ENCODE data around the gene CACNA1B. TPM values are rescaled to one million over a fixed set of nuclear protein-coding genes. Genes with fewer than 3 reads are reported as not detected.
A peak's percentile ranks its signal among the peaks of the same experiment; 100 is the strongest.

The CACNA1B gene
- total RNA-seq, 6 donors from 2014 or later, result 0.03 to 0.15 (median 0.03) TPM; not detected in 3

DNA sequence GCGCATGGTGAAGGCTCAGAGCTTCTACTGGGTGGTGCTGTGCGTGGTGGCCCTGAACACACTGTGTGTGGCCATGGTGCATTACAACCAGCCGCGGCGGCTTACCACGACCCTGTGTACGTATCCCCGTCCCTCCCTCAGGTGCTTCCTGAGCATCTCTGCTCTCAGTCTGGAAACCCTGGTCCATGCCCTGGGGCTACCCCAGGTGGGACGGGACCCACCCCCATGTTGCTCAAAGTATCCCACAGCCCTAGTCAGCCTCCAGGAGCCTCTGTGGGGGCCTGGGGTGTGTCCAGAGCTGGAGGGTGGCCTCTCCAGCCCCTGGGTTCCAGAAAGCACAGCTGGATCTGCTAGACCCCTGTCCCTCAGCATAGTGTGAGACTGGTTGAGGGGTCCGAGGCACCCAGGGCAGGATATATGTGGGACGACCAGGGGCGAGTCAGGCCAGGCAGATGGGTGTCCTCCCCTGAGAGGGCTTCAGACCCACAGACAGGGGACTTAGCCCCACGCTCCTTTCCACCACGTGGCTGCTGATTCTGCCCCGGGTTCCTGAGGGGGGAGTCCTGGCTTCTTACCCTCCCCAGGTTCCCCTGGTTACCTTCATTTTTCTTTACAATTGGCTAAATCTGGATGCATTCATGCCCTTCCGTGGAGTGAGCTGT lies 94.0 kb downstream of the CACNA1B start:
- H3K27me3 ChIP-seq, result no peaks in the 10 kb centered on the region
- no peak overlapping the region for H3K27ac ChIP-seq
- peak; percentile 20 to 40 for DNase-seq
- ATAC-seq (ENCODE audit: low FRiP score in 2 of 2), result no peak
- 86 to 98% methylated on average over 4 to 16 of the region's 16 CpGs for WGBS, 2 donors
- no peak overlapping the region for H3K4me3 ChIP-seq
- no peaks in the 10 kb centered on the region for H3K9me3 ChIP-seq
- no peaks in the 10 kb centered on the region for H3K36me3 ChIP-seq
- no peaks in the 10 kb centered on the region for H3K4me1 ChIP-seq
- TF ChIP-seq POLR2A (IDR thresholded peaks at IDR 0.05), result no peak
- TF ChIP-seq, protein P1, sequence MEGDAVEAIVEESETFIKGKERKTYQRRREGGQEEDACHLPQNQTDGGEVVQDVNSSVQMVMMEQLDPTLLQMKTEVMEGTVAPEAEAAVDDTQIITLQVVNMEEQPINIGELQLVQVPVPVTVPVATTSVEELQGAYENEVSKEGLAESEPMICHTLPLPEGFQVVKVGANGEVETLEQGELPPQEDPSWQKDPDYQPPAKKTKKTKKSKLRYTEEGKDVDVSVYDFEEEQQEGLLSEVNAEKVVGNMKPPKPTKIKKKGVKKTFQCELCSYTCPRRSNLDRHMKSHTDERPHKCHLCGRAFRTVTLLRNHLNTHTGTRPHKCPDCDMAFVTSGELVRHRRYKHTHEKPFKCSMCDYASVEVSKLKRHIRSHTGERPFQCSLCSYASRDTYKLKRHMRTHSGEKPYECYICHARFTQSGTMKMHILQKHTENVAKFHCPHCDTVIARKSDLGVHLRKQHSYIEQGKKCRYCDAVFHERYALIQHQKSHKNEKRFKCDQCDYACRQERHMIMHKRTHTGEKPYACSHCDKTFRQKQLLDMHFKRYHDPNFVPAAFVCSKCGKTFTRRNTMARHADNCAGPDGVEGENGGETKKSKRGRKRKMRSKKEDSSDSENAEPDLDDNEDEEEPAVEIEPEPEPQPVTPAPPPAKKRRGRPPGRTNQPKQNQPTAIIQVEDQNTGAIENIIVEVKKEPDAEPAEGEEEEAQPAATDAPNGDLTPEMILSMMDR (IDR thresholded peaks at IDR 0.05), result no peak
- no peak for TF ChIP-seq POLR2AphosphoS5 (IDR thresholded peaks at IDR 0.05)
- TF ChIP-seq EP300 (IDR thresholded peaks at IDR 0.05), result no peak

- peak; percentile 17 to 45 for DNase-seq
- no peak for ATAC-seq (ENCODE audit: low FRiP score in 2 of 2)
- TF ChIP-seq POLR2AphosphoS5 (IDR thresholded peaks at IDR 0.05) (no peak), POLR2A (IDR thresholded peaks at IDR 0.05) (no peak), EP300 (IDR thresholded peaks at IDR 0.05) (no peak)
- TF ChIP-seq, protein P1 (IDR thresholded peaks at IDR 0.05), result no peak
- Histone ChIP-seq H3K27me3 (no peaks in the 10 kb centered on the region), H3K36me3 (no peaks in the 10 kb centered on the region), H3K4me3 (no peak overlapping the region), H3K4me1 (no peaks in the 10 kb centered on the region), H3K9me3 (no peaks in the 10 kb centered on the region), H3K27ac (no peak overlapping the region)
- 83 to 85% methylated on average over 9 to 14 of the region's 16 CpGs for WGBS, 2 donors
These were observed 94.9 kb downstream of the CACNA1B start for GRCh38 chr9:137972355-137972987.

DNA sequence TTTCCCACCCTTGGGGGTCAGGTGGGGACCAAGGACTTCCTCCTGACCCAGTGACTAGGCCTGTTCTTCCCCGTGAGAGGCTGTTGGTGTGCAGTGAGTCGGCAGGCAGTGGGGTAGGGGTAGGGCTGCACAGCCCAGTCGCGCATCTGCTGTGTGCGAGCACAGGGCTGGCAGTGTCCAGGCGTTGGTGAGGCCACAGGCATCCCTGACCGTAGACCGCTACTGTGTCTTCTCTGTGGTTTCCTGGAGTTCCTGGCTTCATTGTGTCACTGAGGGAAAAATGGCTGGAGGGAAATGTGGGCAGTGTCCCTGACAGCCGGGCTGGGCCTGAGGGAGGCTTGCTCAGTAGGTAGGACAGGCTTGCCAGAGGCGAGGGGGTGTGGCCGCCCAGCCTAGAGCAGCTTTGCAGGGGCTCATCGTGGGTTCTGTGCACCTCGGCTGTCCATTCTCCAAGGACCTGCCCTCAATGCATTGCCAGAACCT lies 95.4 kb downstream of the CACNA1B start:
- TF ChIP-seq EP300 (IDR thresholded peaks at IDR 0.05) (no peak), POLR2AphosphoS5 (IDR thresholded peaks at IDR 0.05) (no peak), POLR2A (IDR thresholded peaks at IDR 0.05) (no peak)
- TF ChIP-seq, protein P1 (IDR thresholded peaks at IDR 0.05), result no peak
- DNase-seq, result peak; percentile 6 to 40
- no peak overlapping the region for H3K27ac ChIP-seq
- H3K9me3 ChIP-seq, result no peaks in the 10 kb centered on the region
- no peak overlapping the region for H3K4me3 ChIP-seq
- ATAC-seq (ENCODE audit: low FRiP score in 2 of 2), result no peak
- WGBS, 2 donors, result 77% methylated on average over 6 to 13 of the region's 13 CpGs
- H3K27me3 ChIP-seq, result no peaks in the 10 kb centered on the region
- no peaks in the 10 kb centered on the region for H3K36me3 ChIP-seq
- H3K4me1 ChIP-seq, result no peaks in the 10 kb centered on the region

DNA sequence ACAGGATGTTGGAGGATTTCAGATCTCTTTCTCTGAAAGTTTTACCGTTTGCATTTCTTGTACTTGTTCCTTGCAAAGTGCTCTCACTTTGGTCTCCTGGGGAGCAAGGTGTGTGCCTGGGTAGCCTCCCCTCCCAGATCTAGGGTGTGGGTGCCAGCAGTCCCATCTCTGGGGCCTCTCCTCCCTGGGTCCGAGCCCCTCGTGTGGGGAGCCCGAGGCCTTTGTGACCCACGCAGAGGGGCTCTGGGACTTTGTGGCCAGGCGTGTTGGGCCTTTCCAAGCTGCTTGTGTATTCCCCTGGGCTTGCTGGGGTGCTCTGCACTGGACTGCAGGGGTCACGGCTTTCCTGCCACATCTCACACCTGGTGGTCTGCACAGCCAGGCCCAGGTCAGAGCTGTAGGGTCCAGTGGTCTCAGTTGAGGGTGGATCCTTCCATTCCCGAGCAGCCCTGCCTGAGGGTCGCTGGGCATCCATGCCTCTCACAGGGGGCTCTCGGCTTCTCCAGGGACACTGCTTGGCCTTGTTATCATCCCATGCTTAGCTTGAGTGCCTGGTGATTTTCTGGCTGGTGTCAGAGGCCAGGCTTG lies 96.3 kb downstream of the CACNA1B start:
- Histone ChIP-seq H3K27me3 (no peaks in the 10 kb centered on the region), H3K27ac (no peak overlapping the region), H3K9me3 (no peaks in the 10 kb centered on the region), H3K4me1 (no peaks in the 10 kb centered on the region), H3K4me3 (no peak overlapping the region), H3K36me3 (no peaks in the 10 kb centered on the region)
- 78 to 88% methylated on average over 3 to 10 of the region's 10 CpGs for WGBS, 2 donors
- DNase-seq, result peak; percentile 9 to 46
- TF ChIP-seq POLR2AphosphoS5 (IDR thresholded peaks at IDR 0.05) (no peak), POLR2A (IDR thresholded peaks at IDR 0.05) (no peak), EP300 (IDR thresholded peaks at IDR 0.05) (no peak)
- TF ChIP-seq, protein P1 (IDR thresholded peaks at IDR 0.05), result no peak
- ATAC-seq (ENCODE audit: low FRiP score in 2 of 2), result no peak

Measured in upper lobe of left lung (tissue), 6 donors.